DND-41 (cell line): ENCODE results near the gene VWCE.

Source experiments
- EZH2 ChIP-seq: IDR thresholded peaks from 3 replicates; pipeline ENCODE4 v1.6.1; 2012; ENCODE audit warnings: borderline replicate concordance, low read depth, mild to moderate bottlenecking, moderate library complexity, low read length, inconsistent platforms; ENCODE audit not compliant: severe bottlenecking
- TF ChIP-seq, protein P1 (sequence below): IDR thresholded peaks from 2 replicates; pipeline ENCODE4 v1.5.1; 2012; ENCODE audit warnings: borderline replicate concordance, low read length, moderate library complexity, mild to moderate bottlenecking; ENCODE audit not compliant: poor library complexity, severe bottlenecking; ENCODE audit errors: extremely low read depth

DNA sequence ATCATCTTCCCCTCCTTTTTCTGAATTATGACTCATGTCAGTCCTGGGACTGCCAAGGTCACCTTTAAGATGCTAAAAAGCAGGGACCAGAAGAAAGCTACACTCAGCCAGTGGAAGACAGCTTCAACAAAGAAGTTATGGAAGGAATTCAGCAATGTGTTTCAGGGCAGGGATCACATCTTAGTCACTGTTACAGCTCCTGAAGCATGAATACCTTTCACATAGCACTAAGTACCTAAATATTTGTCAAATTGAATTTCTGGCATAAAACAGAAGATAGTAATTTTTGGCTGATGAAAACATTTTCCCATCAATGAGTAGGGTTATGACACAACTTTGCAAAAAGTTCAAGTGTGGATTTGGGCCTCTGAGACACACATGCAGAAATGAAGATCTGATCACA is 32.6 kb upstream of the VWCE start:
- TF ChIP-seq, protein P1, sequence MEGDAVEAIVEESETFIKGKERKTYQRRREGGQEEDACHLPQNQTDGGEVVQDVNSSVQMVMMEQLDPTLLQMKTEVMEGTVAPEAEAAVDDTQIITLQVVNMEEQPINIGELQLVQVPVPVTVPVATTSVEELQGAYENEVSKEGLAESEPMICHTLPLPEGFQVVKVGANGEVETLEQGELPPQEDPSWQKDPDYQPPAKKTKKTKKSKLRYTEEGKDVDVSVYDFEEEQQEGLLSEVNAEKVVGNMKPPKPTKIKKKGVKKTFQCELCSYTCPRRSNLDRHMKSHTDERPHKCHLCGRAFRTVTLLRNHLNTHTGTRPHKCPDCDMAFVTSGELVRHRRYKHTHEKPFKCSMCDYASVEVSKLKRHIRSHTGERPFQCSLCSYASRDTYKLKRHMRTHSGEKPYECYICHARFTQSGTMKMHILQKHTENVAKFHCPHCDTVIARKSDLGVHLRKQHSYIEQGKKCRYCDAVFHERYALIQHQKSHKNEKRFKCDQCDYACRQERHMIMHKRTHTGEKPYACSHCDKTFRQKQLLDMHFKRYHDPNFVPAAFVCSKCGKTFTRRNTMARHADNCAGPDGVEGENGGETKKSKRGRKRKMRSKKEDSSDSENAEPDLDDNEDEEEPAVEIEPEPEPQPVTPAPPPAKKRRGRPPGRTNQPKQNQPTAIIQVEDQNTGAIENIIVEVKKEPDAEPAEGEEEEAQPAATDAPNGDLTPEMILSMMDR, result no peak
- TF ChIP-seq EZH2, result no peak
